Astrocyte (in vitro differentiated cells and primary cell): ENCODE results near the gene SRCIN1. TPM values are rescaled to one million over a fixed set of nuclear protein-coding genes. Genes with fewer than 3 reads are reported as not detected.

Source experiments
- DNase-seq: peaks from one replicate; pipeline ENCODE4 v3.0.0-alpha.2; 2010; ENCODE audit warnings: low read depth
- FAIRE-seq: peaks from 2 replicates; lab custom pipeline; 2011; peaks lifted over from hg19 to GRCh38; lab: Jason Lieb, UNC
- H2AFZ ChIP-seq: 2 replicates; pipeline ENCODE4 v1.6.0; 2012; ENCODE audit warnings: low read depth, low read length, inconsistent platforms
- H3K27ac ChIP-seq: 2 replicates; pipeline ENCODE4 v1.5.1; 2011; ENCODE audit warnings: low read depth, low read length, inconsistent platforms
- H3K27me3 ChIP-seq: 2 replicates; pipeline ENCODE4 v1.6.0; 2011; ENCODE audit warnings: low read length, inconsistent platforms; ENCODE audit not compliant: insufficient read depth
- H3K36me3 ChIP-seq: 2 replicates; pipeline ENCODE4 v1.5.1; 2011; ENCODE audit warnings: low read length, inconsistent platforms; ENCODE audit not compliant: insufficient read depth
- H3K4me1 ChIP-seq: 2 replicates; pipeline ENCODE4 v1.5.1; 2011; ENCODE audit warnings: low read length, inconsistent platforms; ENCODE audit not compliant: insufficient read depth
- H3K4me2 ChIP-seq: 2 replicates; pipeline ENCODE4 v1.6.0; 2012; ENCODE audit warnings: low read length, inconsistent platforms
- H3K4me3 ChIP-seq: 2 replicates; pipeline ENCODE4 v1.5.1; 2011; ENCODE audit warnings: low read depth, mild to moderate bottlenecking, low read length, inconsistent platforms; ENCODE audit not compliant: insufficient read depth
- H3K79me2 ChIP-seq: 2 replicates; pipeline ENCODE4 v1.6.0; 2012; ENCODE audit warnings: mild to moderate bottlenecking, low read length, inconsistent platforms; ENCODE audit not compliant: insufficient read depth
- H3K9ac ChIP-seq: 2 replicates; pipeline ENCODE4 v1.6.0; 2012; ENCODE audit warnings: mild to moderate bottlenecking, low read length, inconsistent platforms
- H3K9me3 ChIP-seq: 2 replicates; pipeline ENCODE4 v1.5.1; 2012; ENCODE audit warnings: low read depth, mild to moderate bottlenecking, low read length, inconsistent platforms; ENCODE audit not compliant: insufficient read depth
- H4K20me1 ChIP-seq: 2 replicates; pipeline ENCODE4 v1.6.0; 2012; ENCODE audit warnings: low read length, inconsistent platforms; ENCODE audit not compliant: insufficient read depth
- H3K27ac Mint-ChIP-seq: one replicate; pipeline ENCODE4 v1.8.0; 2021; ENCODE audit warnings: mild to moderate bottlenecking, mixed read lengths; ENCODE audit not compliant: unreplicated experiment
- H3K27me3 Mint-ChIP-seq: one replicate; pipeline ENCODE4 v1.8.0; 2021; ENCODE audit warnings: low read depth, mixed read lengths; ENCODE audit not compliant: unreplicated experiment
- H3K36me3 Mint-ChIP-seq: one replicate; pipeline ENCODE4 v1.8.0; 2021; ENCODE audit warnings: low read depth, mixed read lengths; ENCODE audit not compliant: unreplicated experiment
- H3K4me1 Mint-ChIP-seq: one replicate; pipeline ENCODE4 v1.8.0; 2021; ENCODE audit warnings: low read depth, mixed read lengths; ENCODE audit not compliant: unreplicated experiment
- H3K4me3 Mint-ChIP-seq: one replicate; pipeline ENCODE4 v1.8.0; 2021; ENCODE audit warnings: mild to moderate bottlenecking, moderate library complexity, mixed read lengths; ENCODE audit not compliant: unreplicated experiment
- H3K9me3 Mint-ChIP-seq: one replicate; pipeline ENCODE4 v1.8.0; 2021; ENCODE audit warnings: mild to moderate bottlenecking, mixed read lengths; ENCODE audit not compliant: unreplicated experiment
- EZH2 ChIP-seq: IDR thresholded peaks from 2 replicates; pipeline ENCODE4 v1.6.1; 2012; ENCODE audit warnings: mild to moderate bottlenecking, low read length, inconsistent platforms; ENCODE audit not compliant: insufficient read depth
- total RNA-seq: library from RNA; stranded (reverse); gene quantifications from 2 replicates; pipeline ENCODE4 v1.2.1, GENCODE V29; 2021
- TF ChIP-seq, protein P1 (sequence below): IDR thresholded peaks from 2 replicates; pipeline ENCODE4 v1.5.1; 2011; ENCODE audit warnings: low read depth, mild to moderate bottlenecking, inconsistent platforms, low read length, moderate library complexity; ENCODE audit not compliant: insufficient read depth

SRCIN1 gene
- total RNA-seq, 1 donor from 2014 or later = 1.5 TPM

DNA sequence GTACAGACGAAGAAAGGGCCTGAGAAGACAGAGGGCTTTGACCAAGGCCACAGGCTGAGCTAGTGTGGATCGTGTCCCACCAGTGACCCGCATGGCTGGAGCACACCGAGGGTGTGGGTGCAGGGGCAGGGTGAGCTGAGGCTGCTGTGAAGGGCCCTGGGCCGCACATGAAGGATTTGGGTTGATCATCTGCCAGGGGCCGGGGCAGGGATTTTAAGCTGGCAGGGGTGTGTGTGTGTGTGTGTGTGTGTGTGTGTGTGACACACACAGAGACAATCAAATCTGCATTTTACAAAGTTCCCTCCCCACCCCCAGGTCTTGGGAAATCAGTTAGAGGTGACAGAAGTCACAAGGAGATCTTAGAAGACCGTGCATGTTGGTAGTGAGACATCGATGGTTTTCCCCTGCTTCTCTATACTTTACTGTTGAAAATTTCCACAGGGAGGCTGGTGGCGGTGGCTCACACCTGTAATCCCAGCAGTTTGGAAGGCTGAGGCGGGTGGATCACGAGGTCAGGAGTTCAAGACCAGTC is 65.2 kb downstream of the SRCIN1 start:
- H3K4me2 ChIP-seq = no peak overlapping the region
- no peaks in the 10 kb centered on the region for H3K4me1 ChIP-seq
- no peak overlapping the region for H3K27ac ChIP-seq
- no peak overlapping the region for H3K9ac ChIP-seq
- Mint-ChIP-seq H3K27ac (no peak overlapping the region), H3K27me3 (peaks cover 45% of the 10 kb centered on the region), H3K9me3 (peaks cover 1% of the 10 kb centered on the region), H3K4me3 (no peak overlapping the region), H3K36me3 (peaks cover 4% of the 10 kb centered on the region), H3K4me1 (peaks cover 3% of the 10 kb centered on the region)
- DNase-seq (no peak), FAIRE-seq (no peak)
- no peak overlapping the region for H3K4me3 ChIP-seq
- H3K9me3 ChIP-seq = no peaks in the 10 kb centered on the region
- H2AFZ ChIP-seq = no peak overlapping the region
- peaks cover 13% of the 10 kb centered on the region for H3K27me3 ChIP-seq
- no peaks in the 10 kb centered on the region for H4K20me1 ChIP-seq
- TF ChIP-seq, protein P1, sequence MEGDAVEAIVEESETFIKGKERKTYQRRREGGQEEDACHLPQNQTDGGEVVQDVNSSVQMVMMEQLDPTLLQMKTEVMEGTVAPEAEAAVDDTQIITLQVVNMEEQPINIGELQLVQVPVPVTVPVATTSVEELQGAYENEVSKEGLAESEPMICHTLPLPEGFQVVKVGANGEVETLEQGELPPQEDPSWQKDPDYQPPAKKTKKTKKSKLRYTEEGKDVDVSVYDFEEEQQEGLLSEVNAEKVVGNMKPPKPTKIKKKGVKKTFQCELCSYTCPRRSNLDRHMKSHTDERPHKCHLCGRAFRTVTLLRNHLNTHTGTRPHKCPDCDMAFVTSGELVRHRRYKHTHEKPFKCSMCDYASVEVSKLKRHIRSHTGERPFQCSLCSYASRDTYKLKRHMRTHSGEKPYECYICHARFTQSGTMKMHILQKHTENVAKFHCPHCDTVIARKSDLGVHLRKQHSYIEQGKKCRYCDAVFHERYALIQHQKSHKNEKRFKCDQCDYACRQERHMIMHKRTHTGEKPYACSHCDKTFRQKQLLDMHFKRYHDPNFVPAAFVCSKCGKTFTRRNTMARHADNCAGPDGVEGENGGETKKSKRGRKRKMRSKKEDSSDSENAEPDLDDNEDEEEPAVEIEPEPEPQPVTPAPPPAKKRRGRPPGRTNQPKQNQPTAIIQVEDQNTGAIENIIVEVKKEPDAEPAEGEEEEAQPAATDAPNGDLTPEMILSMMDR = no peak
- no peaks in the 10 kb centered on the region for H3K36me3 ChIP-seq
- no peaks in the 10 kb centered on the region for H3K79me2 ChIP-seq

DNA sequence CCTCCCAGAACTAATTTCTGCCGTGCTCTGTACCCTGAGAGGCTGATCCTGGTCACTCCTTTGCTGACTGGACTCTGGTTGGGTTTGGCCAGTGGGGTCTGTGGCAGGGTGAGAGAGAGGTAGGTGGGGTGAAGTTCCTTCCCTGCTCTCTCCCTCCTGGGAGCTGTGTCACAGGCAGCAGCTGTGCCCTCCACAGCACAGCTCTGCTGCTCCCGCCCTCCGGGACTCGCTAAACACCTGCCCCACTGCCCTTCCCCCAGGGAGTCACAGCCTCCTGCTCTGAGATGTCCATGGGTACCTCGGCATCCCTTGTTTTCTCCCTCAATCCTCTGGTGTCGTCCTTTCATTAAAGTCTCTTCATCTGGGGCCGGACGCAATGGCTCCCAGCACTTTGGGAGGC is 66.4 kb downstream of the SRCIN1 start:
- peaks cover 5% of the 10 kb centered on the region for H3K36me3 Mint-ChIP-seq
- Histone ChIP-seq H3K27ac (no peak overlapping the region), H3K4me2 (no peak overlapping the region), H4K20me1 (no peaks in the 10 kb centered on the region), H3K4me3 (no peak overlapping the region), H2AFZ (no peak overlapping the region), H3K79me2 (no peaks in the 10 kb centered on the region), H3K9ac (no peak overlapping the region), H3K27me3 (peaks cover 16% of the 10 kb centered on the region), H3K4me1 (no peaks in the 10 kb centered on the region), H3K9me3 (no peaks in the 10 kb centered on the region), H3K36me3 (no peaks in the 10 kb centered on the region)
- DNase-seq (no peak), FAIRE-seq (no peak)
- H3K4me3 Mint-ChIP-seq = no peak overlapping the region
- peaks cover 1% of the 10 kb centered on the region for H3K9me3 Mint-ChIP-seq
- peaks cover 49% of the 10 kb centered on the region for H3K27me3 Mint-ChIP-seq
- no peak overlapping the region for H3K27ac Mint-ChIP-seq
- TF ChIP-seq, protein P1 = no peak
- TF ChIP-seq EZH2 = no peak
- peaks cover 3% of the 10 kb centered on the region for H3K4me1 Mint-ChIP-seq

DNA sequence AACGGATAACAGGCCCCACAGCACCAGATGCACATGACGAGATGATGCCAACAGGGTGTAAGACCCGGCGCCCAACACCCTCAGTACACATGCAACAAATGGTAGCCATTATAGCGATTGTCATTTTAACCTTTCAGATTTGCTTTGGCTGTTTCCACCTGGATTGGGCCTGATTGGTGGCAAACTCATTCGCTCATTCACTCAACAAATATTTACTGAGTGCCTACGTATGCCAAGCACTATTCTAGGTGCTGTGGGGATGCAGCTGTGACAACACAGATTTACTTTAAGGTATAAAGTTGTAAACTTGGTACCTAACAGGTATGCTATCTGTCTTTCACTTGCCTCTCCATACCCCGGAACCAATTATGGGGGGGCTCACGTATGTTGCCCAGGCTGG is 66.8 kb downstream of the SRCIN1 start:
- Mint-ChIP-seq H3K27ac (no peak overlapping the region), H3K27me3 (peaks cover 54% of the 10 kb centered on the region), H3K9me3 (peaks cover 1% of the 10 kb centered on the region), H3K4me3 (no peak overlapping the region), H3K36me3 (peaks cover 5% of the 10 kb centered on the region), H3K4me1 (peaks cover 4% of the 10 kb centered on the region)
- TF ChIP-seq, protein P1 = no peak
- TF ChIP-seq EZH2 = no peak
- Histone ChIP-seq H3K36me3 (no peaks in the 10 kb centered on the region), H3K9ac (no peak overlapping the region), H3K4me2 (no peak overlapping the region), H3K9me3 (no peaks in the 10 kb centered on the region), H3K27me3 (peaks cover 17% of the 10 kb centered on the region), H3K4me1 (no peaks in the 10 kb centered on the region), H4K20me1 (no peaks in the 10 kb centered on the region), H3K4me3 (no peak overlapping the region), H3K27ac (no peak overlapping the region), H3K79me2 (no peaks in the 10 kb centered on the region), H2AFZ (no peak overlapping the region)
- FAIRE-seq (no peak), DNase-seq (no peak)
